Medulla oblongata (tissue), 1 donor: ENCODE results near the gene SIPA1L3.
A peak's percentile ranks its signal among the peaks of the same experiment; 100 is the strongest.
"Not testable (repeated sequence)": the region's sequence is repeated elsewhere in the genome, so short reads cannot be mapped to it uniquely, and the experiment has no call there.

ENCODE experiments used
- DNase-seq: peaks from one replicate; pipeline ENCODE4 v3.0.0-alpha.2; 2015; ENCODE audit errors: extremely low spot score

SIPA1L3 gene

DNA sequence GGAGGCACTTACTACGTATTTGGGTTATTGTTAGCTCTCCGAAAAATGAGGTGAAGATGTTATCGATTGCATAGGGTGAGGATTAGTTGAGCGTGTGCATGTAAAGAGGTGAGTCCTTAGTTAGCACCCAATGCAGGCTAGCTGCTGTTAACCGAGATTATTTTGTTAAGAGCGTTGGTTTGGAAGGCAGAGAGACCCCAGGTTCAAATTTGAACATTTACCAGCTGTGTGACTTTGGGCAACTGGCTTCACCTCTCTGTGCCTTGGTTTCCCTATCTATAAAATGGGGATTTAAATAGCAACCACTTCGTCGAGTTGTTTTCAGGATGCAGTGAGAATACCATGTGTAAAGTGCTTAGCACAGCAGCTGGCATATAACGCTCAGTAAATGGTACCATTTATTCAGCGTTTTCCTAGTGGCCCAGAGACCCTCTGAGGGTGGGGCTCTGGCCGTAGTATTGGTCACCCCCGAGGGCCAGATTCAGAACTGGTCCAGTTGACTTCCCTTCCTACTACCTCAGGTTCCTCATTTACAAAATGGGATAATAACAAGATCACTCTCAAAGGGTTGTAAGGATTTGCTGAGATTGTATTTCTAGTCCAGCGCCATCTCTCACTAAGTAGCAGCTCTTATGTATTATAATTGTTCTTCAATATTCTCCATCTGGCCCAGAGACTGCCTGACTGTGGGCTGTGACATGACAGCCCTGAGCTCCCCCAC is 887 bp downstream of the SIPA1L3 start:
- DNase-seq, result no peak

DNA sequence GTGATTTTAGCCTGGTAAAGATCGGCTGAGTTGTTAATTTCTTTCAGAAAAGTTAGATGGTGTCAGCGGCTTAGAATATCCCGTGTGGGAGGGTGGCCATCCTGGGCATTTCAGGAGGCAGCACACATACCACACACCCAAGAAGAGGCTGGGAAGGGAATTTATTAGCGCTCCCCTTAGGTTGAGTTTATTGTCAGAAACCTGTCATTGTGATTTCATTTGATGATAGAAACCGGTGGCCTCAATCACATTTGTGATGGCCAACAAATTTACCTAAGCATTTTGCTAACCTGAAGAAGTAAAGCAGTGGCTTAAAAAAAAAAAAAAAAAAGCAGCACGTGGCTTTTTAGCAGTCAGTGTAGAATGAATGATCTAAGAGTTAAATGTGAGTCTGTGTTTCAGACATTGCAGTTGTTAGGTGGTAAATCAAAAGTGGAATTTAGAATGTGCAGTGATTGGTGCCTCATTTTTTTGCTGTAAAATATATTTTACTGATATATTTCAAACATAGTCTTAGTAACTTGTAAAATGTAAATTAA is 2.7 kb downstream of the SIPA1L3 start:
- DNase-seq, result no peak

DNA sequence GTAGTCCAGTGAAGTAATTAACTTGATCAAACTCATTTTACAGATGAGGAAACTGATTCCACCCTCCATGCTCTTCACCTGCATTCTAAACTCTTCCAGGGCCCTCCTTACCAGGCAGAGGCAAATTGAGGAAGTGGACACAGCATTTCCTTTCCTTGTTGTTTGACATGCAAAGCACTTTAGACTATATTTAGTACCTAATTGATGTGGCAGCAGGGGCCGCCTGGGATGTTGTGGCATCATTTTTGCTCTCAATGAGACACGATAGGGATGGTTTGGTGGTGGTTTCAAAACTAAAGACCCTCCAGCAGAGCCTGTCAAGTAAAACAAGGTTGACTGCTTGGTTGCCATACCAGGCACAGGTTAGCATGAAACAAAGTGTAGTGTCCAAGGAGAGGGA is 7.9 kb downstream of the SIPA1L3 start:
- DNase-seq, result no peak

DNA sequence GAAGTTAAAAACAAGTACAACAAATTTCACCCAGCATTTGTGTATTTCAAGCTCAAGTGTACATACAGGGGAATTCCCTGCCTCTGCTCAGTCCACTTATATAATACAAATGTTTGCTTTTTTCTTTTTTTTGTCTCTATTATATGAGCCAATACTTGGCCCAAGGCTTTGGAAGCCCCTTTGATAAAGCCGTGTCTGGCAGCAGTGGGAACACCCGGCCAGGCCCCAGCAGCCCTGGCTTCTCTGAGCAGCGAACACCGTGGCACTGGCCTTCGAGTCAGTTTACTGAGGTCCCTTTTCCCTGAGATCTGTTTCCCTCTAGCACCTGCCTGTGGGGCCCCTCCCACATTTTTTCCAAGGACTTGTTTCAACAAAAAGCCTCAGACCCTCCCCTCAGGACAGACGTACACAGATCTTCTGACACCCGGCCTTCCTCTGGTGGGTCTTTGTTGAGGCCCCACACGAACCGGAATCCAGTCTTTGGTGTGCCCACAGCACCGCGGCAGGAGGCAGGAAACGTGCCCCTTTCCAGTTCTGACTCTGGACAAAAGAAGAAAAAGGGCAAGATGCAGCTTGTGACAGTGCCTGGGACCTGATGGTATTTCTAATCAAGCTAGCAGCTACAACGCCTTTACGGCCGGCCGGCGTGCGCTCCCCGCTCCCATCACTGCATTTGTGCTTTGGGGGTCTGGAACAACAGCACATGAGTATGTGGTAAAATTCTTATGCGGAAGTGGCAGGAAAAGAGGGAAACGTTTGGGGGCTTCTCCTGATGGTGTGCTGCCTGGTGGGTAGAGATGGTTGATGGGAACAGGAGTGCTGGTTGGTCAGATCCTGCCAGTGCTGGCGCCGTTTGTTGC is 13.8 kb downstream of the SIPA1L3 start:
- DNase-seq, result no peak

DNA sequence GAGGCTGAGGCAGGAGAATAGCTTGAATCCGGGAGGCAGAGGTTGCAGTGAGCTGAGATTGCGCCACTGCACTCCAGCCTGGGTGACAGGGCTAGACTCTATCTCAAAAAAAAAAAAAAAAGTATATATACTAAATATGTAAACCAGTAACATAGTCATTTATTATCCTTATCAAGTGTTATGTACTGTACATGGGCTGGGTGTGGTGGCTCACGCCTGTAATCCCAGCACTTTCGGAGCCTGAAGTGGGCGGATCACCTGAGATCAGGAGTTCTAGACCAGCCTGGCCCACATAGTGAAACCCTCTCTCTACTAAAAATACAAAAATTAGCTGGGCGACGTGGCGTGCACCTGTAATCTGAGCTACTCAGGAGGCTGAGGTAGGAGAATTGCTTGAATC is 17.6 kb downstream of the SIPA1L3 start:
- DNase-seq, result not testable (repeated sequence)

DNA sequence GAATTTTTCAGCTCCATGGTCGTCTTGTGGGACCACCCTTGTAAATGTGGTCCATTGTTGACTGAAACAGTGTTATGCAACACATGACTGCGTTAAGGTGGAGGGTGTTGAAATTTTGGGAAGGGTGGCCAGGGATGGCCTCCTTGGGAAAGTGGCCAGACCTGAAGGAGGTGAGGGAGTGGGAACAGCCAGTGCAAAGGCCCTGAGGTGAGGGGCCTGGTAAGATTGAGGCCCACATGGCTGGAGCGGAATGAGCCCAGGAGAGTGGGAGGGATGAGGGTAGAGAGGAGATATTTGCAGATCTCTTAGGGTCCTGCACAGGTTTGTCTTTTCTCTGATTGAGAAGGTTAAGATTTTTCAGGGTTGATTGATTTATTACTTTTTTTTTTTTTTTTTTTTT is 18.2 kb downstream of the SIPA1L3 start:
- DNase-seq, result no peak

DNA sequence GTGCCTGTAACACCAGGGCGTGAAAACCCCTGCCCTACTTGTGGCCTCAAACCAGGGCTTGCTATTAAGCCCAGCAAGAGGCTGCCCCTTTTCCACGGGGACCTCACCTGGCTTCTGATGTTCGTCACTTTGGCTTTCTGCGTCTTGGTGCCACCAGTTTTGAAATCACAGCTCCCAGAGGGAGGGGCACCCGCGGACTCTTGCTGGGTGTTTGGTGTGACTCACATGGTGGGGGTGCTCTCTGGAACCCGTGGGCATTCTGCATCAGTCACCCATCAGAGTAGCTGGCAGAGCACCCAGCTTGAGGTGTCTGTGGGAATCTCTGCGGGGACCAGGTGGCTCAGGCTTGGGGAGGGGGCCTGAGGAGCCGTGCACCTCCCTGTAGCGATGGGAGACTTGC is 19.2 kb downstream of the SIPA1L3 start:
- DNase-seq, result no peak

DNA sequence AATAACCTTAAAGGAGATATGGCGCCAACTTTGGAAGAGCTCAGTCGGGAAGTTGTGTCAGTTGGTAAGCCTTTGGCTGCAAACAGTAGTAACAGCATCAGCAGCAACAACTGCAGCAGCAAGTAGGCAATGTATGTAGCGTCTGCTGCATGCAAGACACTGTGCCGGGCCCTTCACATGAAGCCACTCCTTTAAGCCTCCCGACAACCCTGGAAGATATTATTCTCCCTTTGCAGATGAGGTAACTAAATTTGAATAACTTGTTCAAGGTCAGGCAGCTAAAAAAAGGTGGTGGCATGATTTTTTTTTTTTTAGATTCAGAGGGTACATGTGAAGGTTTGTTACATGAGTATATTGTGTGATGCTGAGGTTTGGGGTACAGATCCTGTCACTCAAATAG is 19.7 kb downstream of the SIPA1L3 start:
- no peak for DNase-seq

DNA sequence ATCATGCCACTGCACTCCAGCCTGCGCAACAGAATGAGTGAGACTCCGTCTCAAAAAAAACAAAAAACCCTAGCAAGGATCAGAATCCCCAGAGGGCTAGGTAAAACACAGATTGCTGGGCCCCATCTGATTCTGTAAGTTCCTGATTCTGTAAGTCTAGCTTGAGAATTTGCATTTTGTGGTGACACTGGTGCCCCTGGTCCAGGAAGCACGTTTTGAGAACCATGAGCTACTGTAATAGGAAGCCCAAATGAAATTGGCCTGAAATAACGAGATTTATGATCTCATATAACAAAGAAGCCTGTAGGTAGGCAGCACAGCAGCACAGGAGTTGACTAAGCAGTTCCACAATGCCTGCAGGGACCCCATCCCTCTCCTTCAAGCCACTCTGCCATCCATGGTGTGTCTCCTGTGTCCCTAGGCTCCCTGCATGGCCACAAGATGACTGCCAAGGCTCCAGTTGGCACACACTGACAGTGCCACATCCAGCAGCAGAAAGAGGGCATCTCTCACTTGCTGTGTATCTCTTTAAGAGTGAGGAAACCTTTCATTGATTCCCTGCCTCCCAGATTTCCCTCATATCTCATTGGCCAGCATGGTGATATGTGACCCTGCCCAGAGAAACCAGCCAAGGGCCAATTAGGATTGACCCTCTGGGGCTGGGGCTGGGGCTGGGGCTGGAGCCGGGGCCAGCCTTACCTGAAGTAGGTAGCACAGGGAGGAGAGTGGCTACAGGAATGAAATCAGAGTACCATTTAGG is 21.7 kb downstream of the SIPA1L3 start:
- DNase-seq, result no peak

DNA sequence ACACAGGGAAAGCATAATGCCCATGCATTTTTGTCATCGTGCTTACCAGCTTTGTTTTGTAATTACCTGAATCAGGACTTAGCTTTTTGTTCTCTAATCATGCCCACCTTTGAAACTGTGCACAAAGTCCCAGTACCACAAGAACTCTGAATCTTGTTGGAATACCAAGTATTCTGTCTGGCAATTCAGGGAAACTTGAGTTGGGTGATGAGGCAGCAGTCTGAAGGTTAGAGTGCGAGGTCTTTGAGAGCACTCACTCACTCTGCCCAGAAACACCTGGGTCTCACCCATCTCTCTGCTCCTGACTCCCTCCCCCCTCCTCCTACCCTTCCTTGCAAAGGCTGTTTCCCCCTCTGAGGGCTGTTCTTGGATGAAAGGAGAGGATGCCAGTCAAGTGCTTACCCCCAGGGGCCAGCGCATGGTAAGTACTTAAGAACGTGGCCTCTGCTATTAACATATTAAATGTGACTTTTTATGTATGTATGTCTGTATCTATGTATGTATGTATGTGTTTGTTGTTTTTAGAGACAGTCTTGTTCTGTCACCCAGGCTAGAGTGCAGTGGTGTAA is 22.4 kb downstream of the SIPA1L3 start:
- no peak for DNase-seq

DNA sequence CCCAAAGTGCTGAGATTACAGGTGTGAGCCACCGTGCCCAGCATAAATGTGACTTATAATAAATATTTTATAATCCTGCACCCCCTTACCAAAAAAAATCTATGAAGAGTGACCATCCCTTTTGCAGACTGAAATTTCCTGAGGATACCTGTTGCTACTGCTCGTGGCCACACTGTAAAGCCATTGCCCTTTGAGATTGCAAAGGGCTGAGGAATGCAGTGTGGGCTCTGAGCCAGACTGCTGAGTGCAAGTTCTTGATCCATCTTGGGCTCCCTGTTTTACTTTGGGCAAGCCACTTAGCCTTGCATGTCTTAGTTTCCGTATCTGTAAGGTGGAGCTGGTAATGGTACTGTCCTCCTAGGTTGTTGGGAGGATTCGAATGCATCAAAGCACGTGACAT is 23.4 kb downstream of the SIPA1L3 start:
- DNase-seq, result no peak

DNA sequence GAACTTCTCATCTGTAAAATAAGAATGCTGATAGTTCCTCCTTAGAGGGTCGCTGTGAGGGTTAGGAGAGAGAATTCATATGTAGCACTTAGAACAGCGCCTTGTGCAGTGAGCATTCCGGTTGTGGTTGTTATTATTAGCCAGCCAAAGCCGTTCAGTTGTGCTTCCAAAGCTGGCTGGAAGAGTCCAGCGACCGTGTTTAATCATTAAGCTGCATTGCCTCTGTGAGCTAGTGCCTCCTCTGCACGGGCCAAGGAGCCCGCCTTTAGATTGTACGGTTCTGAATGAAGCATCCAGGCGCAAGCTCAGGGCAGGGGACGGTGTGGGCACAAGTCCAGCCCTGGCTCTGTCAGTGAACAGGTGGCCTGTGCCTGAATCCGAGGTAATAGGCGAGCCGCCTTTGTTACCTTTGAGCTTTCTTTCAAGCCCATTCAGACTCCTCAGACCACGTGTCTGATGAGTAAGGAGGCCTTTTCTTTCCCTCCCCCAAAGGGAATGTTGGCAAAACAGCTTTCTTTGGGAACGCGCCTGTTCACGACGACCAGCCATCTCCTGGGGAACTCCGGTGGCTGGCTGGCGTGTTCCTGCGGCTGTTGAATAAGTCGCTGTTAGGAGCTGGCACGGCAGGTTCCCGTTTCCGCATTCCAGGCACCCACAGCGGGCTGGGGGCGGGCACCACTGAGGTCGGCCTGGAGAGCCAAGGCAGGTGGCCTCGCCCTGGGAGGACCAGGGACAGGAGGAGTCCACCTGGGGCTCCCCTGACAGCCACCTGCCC is 25.1 kb downstream of the SIPA1L3 start:
- DNase-seq, result peak; percentile 49

DNA sequence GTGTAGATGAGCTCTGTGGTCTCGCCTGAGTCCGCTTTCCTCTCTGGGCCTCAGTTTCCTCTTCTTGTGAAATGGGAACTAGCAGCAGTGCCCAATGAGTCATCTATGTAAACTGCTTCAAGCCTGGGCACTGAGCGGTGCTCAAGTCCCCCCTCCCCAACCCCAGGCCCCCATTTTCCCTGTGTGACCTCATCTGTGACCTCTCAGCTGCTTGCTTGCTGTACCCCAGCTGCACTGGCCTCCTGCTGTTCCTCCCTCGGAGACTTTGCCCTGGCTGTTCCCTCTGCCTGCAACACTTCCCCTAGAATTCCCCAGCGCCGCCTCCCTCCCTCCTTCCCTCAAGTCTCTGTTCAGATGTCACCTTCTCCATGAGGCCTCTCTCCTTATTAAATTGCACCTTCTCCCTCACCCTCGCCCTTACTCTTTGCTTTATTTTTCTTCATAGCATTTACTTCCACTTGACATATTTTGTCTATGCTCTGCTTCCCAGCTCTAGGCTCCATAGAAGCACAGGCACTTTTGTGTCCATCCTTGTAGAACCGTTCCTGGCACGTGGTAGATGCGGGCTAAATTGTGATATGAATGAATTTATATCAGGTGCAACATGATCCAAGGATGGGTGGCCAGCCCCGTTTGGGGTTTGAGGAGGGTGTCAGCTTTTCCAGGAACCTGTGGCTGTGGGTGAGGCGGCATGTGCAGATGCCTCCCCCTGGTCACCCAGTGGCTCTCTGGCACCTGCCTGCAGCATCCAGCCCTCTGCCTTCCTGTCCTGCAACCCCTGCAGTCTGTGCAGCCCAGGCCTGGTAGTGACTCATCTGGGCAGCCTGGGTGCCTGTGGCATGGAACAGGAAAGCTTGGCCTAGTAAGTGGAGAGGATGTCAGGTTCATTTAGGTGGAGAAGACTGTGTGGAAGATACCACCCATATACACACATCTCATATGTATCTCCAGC is 26.3 kb downstream of the SIPA1L3 start:
- DNase-seq, result no peak

DNA sequence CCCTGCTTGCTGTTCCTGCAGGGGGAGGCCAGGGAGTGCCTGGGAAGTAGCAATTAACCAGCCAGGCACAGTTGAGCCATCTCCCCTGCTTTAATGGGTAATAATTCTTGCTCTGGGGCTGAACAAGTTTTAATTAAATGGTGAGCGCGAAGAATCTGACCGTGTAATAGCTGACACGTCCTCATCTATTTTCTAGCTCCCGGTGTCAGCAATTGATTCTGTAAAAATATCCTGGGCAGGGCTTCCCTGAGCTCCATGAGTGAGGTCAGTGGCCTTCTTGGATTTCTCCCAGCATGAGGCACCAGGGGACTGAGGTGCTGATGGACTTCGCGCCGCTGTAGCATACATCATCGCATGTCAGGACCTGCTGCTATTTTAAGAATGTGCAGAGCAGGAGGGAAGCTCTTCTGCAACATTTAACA is 26.9 kb downstream of the SIPA1L3 start:
- DNase-seq, result no peak

DNA sequence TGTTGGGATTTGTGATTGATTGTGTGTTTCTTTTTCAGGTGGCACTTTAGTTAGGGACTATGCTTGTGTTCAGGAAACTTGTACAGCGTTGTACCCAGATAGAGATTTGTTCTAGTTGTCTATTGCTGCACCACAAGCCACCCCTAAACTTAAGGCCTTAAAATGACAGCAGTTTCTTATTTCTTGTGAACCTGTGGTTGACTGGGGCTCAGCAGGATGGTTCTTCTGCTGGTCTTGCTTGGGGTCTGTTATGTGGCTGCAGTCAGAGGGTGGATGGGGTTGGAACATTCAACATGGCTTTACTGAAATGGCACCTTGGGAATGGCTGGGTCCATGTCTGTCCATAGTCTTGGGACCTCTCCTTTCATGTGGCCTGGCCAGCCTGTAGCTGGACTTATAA is 28.3 kb downstream of the SIPA1L3 start:
- no peak for DNase-seq

DNA sequence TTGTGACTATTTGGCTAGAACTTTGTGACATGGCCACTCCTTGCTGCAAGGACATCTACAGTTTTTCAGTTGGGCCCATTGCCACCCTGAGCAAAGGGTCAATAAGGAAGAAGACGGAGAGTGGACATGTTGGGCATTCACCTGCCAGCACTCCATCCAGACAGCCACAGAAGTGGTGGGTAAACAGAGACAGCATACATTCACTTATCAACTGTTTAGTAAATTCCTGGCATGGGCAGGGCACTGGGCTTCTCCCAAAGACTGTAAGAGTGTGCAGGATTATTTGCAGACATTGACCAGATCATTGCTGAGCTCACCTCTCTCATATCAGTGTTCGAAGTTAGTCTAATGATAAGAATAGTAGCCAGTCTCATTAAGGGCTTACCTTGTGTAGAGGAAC is 29.2 kb downstream of the SIPA1L3 start:
- no peak for DNase-seq

DNA sequence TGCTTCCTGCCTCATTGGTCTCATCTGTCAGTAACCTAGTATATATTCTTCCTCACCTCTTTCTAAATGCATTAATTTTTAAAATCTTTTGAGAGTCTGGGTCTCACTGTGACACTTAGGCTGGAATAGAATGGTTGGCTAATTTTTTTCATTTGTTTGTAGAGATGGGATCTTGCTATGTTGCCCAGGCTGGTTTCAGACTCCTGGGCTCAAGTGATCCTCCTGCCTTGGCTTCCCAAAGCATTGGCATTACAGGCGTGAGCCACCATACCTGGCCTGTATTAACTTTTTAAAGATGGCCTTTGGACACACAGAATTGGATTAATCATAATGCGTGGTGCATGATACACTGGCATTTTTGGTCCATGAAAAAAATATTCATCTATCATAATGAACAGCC is 29.9 kb downstream of the SIPA1L3 start:
- DNase-seq, result no peak

DNA sequence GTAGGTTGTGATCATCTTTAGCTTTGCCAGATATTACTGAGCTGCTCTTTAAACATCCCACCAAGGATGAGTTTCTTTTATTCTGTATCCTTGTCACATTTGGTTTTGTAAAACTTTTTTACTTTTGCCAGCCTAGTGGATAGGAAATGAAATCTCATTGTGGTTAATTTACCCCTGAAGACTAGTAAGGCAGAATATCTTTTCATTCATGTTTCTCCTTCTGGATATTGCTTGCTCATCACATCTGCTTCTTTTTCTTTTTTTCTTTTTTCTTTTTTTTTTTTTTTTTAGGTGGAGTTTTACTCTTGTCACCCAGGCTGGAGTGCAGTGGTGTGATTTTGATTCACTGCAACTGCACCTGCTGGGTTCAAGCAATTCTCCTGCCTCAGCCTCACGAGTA is 31.3 kb downstream of the SIPA1L3 start:
- DNase-seq, result no peak

DNA sequence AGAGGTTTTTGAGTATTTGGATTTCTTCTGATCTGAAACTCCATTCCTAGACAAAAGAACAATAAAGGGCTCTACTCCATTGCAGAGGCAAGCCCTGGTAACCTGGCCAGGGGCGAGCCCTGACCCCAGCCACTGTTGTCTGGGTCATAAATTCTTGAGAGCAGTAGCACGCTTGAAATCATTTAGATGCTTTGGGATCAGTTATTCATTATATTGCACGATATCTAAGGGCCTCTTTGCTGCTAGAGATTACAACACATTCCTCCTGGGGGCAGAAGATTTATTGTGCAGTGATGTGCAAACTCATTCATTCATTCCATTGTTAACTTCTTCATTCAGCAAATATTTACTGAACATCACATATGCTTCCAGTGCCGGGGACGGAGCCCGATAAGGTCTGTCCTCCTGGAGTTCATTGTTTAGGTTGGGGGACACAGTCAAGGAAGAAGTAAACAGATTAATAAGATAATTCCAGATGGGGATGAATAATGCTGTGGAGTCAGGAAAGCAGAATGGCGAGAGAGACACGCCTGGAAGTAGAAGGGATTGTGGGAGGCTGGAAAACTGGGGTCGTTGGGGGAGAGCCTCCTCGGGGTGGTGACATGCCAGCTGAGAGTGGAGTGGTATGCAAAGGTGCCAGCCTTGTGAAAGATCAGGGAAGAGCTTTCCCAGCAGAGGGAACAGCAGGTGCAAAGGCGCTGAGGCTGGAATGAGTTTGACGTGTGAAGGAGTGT is 34.9 kb downstream of the SIPA1L3 start:
- no peak for DNase-seq
